H9 (cell line): ENCODE measurements around the gene GAR1. TPM values are rescaled to one million over a fixed set of nuclear protein-coding genes. Genes with fewer than 3 reads are reported as not detected.

ENCODE experiments used
- DNase-seq: peaks from one replicate; pipeline ENCODE4 v3.0.0-alpha.2; 2017
- H2AFZ ChIP-seq: one replicate; pipeline ENCODE4 v1.6.1; 2013; ENCODE audit warnings: mild to moderate bottlenecking, low read length, control low read depth, moderate library complexity
- H2AK5ac ChIP-seq: 2 replicates; pipeline ENCODE4 v1.6.1; 2013; ENCODE audit warnings: low read length, control low read depth, mixed read lengths; ENCODE audit not compliant: insufficient read length
- H2BK120ac ChIP-seq: one replicate; pipeline ENCODE4 v1.6.1; 2013; ENCODE audit warnings: low read depth, mild to moderate bottlenecking, low read length, control low read depth, inconsistent platforms; ENCODE audit not compliant: poor library complexity, severe bottlenecking
- H2BK12ac ChIP-seq: 2 replicates; pipeline ENCODE4 v1.6.1; 2013; ENCODE audit warnings: low read length, control low read depth, mixed read lengths, low read depth; ENCODE audit not compliant: insufficient read length
- H2BK15ac ChIP-seq: 2 replicates; pipeline ENCODE4 v1.6.1; 2013; ENCODE audit warnings: low read depth, low read length, control low read depth
- H2BK20ac ChIP-seq: one replicate; pipeline ENCODE4 v1.6.1; 2013; ENCODE audit warnings: low read depth, mild to moderate bottlenecking, low read length, control low read depth, inconsistent platforms; ENCODE audit not compliant: poor library complexity, severe bottlenecking
- H2BK5ac ChIP-seq: 2 replicates; pipeline ENCODE4 v1.6.1; 2013; ENCODE audit warnings: low read length, control low read depth, mixed read lengths; ENCODE audit not compliant: insufficient read length
- H3K14ac ChIP-seq: 2 replicates; pipeline ENCODE4 v1.6.1; 2013; ENCODE audit warnings: low read length, control low read depth; ENCODE audit not compliant: insufficient read depth
- H3K18ac ChIP-seq: 2 replicates; pipeline ENCODE4 v1.6.1; 2013; ENCODE audit warnings: low read depth, mild to moderate bottlenecking, mixed read lengths, low read length, control low read depth; ENCODE audit not compliant: insufficient read length
- H3K23ac ChIP-seq: 2 replicates; pipeline ENCODE4 v1.6.1; 2013; ENCODE audit warnings: low read length, control low read depth, mixed read lengths, low read depth; ENCODE audit not compliant: insufficient read length
- H3K23me2 ChIP-seq: 2 replicates; pipeline ENCODE4 v1.6.1; 2013; ENCODE audit warnings: low read depth, mild to moderate bottlenecking, mixed read lengths, low read length, control low read depth; ENCODE audit not compliant: insufficient read length, poor library complexity, severe bottlenecking
- H3K27ac ChIP-seq: 2 replicates; pipeline ENCODE4 v1.5.1; 2013; ENCODE audit warnings: low read length, control low read depth, mixed read lengths, low read depth; ENCODE audit not compliant: insufficient read length
- H3K27me3 ChIP-seq: 2 replicates; pipeline ENCODE4 v1.6.1; 2013; ENCODE audit warnings: low read length, control low read depth, inconsistent platforms; ENCODE audit not compliant: insufficient read depth
- H3K4ac ChIP-seq: 2 replicates; pipeline ENCODE4 v1.6.1; 2013; ENCODE audit warnings: low read depth, mild to moderate bottlenecking, control low read depth, inconsistent platforms, low read length, moderate library complexity
- H3K4me1 ChIP-seq: 2 replicates; pipeline ENCODE4 v1.6.1; 2013; ENCODE audit warnings: low read length, control low read depth, inconsistent platforms; ENCODE audit not compliant: insufficient read depth
- H3K4me2 ChIP-seq: 2 replicates; pipeline ENCODE4 v1.6.1; 2013; ENCODE audit warnings: low read length, control low read depth, mixed read lengths; ENCODE audit not compliant: insufficient read length, insufficient read depth
- H3K56ac ChIP-seq: 2 replicates; pipeline ENCODE4 v1.6.1; 2013; ENCODE audit warnings: low read depth, mild to moderate bottlenecking, mixed read lengths, low read length, control low read depth; ENCODE audit not compliant: insufficient read length
- H3K79me1 ChIP-seq: 2 replicates; pipeline ENCODE4 v1.6.1; 2013; ENCODE audit warnings: low read depth, mild to moderate bottlenecking, moderate library complexity, low read length, control low read depth, inconsistent platforms; ENCODE audit not compliant: insufficient read depth, poor library complexity, severe bottlenecking
- H3K79me2 ChIP-seq: 2 replicates; pipeline ENCODE4 v1.6.1; 2013; ENCODE audit warnings: low read length, control low read depth, inconsistent platforms; ENCODE audit not compliant: insufficient read depth
- H3K9ac ChIP-seq: 2 replicates; pipeline ENCODE4 v1.6.1; 2013; ENCODE audit warnings: low read length, control low read depth, mixed read lengths; ENCODE audit not compliant: insufficient read length; ENCODE audit errors: extremely low read depth
- H3K9me3 ChIP-seq: one replicate; pipeline ENCODE4 v1.6.1; 2013; ENCODE audit warnings: low read depth, low read length, inconsistent platforms; ENCODE audit not compliant: control insufficient read depth
- H3T11ph ChIP-seq: one replicate; pipeline ENCODE4 v1.6.1; 2013; ENCODE audit warnings: mild to moderate bottlenecking, low read length, control low read depth, inconsistent platforms
- H4K20me1 ChIP-seq: one replicate; pipeline ENCODE4 v1.6.1; 2013; ENCODE audit not compliant: control insufficient read depth, insufficient read length, insufficient read depth
- H4K5ac ChIP-seq: 2 replicates; pipeline ENCODE4 v1.6.1; 2013; ENCODE audit warnings: low read depth, mild to moderate bottlenecking, mixed read lengths, low read length, control low read depth; ENCODE audit not compliant: insufficient read length
- H4K8ac ChIP-seq: replicated peaks from 2 replicates; pipeline ENCODE4 v1.6.1; 2013; ENCODE audit warnings: low read length, control low read depth, mixed read lengths, low read depth; ENCODE audit not compliant: insufficient read length
- H4K91ac ChIP-seq: 2 replicates; pipeline ENCODE4 v1.6.1; 2013; ENCODE audit warnings: low read depth, mild to moderate bottlenecking, moderate library complexity, mixed read lengths, low read length, control low read depth; ENCODE audit not compliant: insufficient read length
- H3K27ac Mint-ChIP-seq, 3 experiments: 2 replicates in 2 of 3; 3 replicates in 1 of 3; pipeline ENCODE4 v1.8.0; 2020 to 2021; ENCODE audit warnings: mixed read lengths in 3 of 3, mild to moderate bottlenecking in 1 of 3, moderate library complexity in 1 of 3
- H3K27me3 Mint-ChIP-seq: 2 replicates; pipeline ENCODE4 v1.8.0; 2021; ENCODE audit warnings: low read depth, mild to moderate bottlenecking, moderate library complexity, mixed read lengths
- H3K36me3 Mint-ChIP-seq, 3 experiments: 2 replicates in 2 of 3; 3 replicates in 1 of 3; pipeline ENCODE4 v1.8.0; 2020 to 2021; ENCODE audit warnings: low read depth in 3 of 3, mixed read lengths in 3 of 3; ENCODE audit not compliant: insufficient read depth in 1 of 3
- H3K4me1 Mint-ChIP-seq, 2 experiments: 2 replicates each; pipeline ENCODE4 v1.8.0; 2020; ENCODE audit warnings: mixed read lengths in 2 of 2
- H3K4me3 Mint-ChIP-seq, 2 experiments: 2 replicates in 1 of 2; 3 replicates in 1 of 2; pipeline ENCODE4 v1.8.0; 2020 to 2021; ENCODE audit warnings: mild to moderate bottlenecking in 2 of 2, mixed read lengths in 2 of 2, moderate library complexity in 1 of 2
- H3K9me3 Mint-ChIP-seq, 2 experiments: 2 replicates in 1 of 2; 3 replicates in 1 of 2; pipeline ENCODE4 v1.8.0; 2020; ENCODE audit warnings: mild to moderate bottlenecking in 2 of 2, mixed read lengths in 2 of 2, moderate library complexity in 1 of 2
- WGBS: extraction: QIAGEN DNeasy Blood & Tissue Kit; methylation state at CpG from one replicate; pipeline ENCODE4 v1.1.7; 2013; ENCODE audit warnings: missing lambda C conversion rate, low lambda C conversion rate, mixed read lengths; ENCODE audit not compliant: insufficient read length; ENCODE audit errors: extremely low coverage; 5-methylcytosine and 5-hydroxymethylcytosine counted together
- total RNA-seq: library from RNA; stranded (reverse); gene quantifications from 2 replicates; pipeline ENCODE4 v1.2.1, GENCODE V29; 2021
- TF ChIP-seq, protein P1 (sequence below): fragments of 200-600 bp; sonication (generic); conservative IDR thresholded peaks from 3 replicates; pipeline ENCODE4 v1.8.0; 2021; ENCODE audit warnings: antibody characterized with exemption, mild to moderate bottlenecking

The GAR1 gene
- total RNA-seq, 1 experiment from 2014 or later: 45.3 TPM

DNA sequence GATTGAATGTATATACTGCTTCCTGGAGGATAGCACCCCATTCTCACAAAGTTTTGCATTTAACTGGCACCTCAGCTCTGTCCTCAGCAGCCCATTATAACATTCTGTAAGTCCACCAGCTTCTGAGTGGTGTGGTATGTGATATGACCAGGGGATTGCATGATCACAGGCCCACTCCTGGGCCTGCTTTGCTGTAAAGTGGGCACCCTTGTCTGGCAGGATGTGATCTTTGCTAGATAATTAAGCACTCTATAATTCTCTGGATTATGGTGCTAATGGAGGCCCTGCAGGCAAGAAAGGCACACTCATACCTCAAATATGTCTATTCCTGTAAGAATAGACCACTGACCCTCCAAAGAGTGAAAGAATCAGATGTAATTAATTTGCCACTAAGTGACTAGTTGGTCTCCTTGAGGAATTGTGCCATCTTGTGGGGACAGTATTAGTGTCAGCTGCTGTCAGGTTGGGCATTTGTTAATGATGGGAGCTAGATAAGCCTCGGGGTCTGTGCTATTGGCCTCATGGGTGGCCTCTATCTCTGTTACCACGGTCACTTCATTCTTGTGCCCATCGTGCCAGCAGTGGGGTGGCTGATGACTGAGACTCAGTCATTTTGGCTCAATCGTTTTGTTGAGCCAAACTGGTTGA is 11.5 kb upstream of the GAR1 start:
- Histone ChIP-seq H2BK5ac (no peak overlapping the region), H2BK15ac (no peak overlapping the region), H3K23ac (no peak overlapping the region), H3K4me1 (no peaks in the 10 kb centered on the region), H4K20me1 (no peaks in the 10 kb centered on the region), H3K9me3 (no peaks in the 10 kb centered on the region), H2BK20ac (no peak overlapping the region), H3K56ac (no peak overlapping the region), H3K4me2 (no peak overlapping the region), H3K18ac (no peak overlapping the region), H2BK120ac (no peak overlapping the region), H3K27ac (no peak overlapping the region), H3K4ac (no peak overlapping the region), H3K14ac (no peak overlapping the region), H4K5ac (no peak overlapping the region), H3K23me2 (no peaks in the 10 kb centered on the region), H2AK5ac (no peak overlapping the region), H4K8ac (no peak overlapping the region), H3K27me3 (no peaks in the 10 kb centered on the region), H3K79me1 (no peaks in the 10 kb centered on the region), H3T11ph (no peak overlapping the region), H3K9ac (no peak overlapping the region), H2BK12ac (no peak overlapping the region), H4K91ac (no peak overlapping the region), H3K79me2 (no peaks in the 10 kb centered on the region), H2AFZ (no peak overlapping the region)
- Mint-ChIP-seq H3K27me3 (no peaks in the 10 kb centered on the region), H3K9me3 (no peaks in the 10 kb centered on the region), H3K36me3 (no peaks in the 10 kb centered on the region), H3K4me1 (no peaks in the 10 kb centered on the region), H3K27ac (no peak overlapping the region), H3K4me3 (no peak overlapping the region)
- peak; percentile 50 for DNase-seq
- no CpG with 5 or more reads among the region's 4 CpGs for WGBS
- TF ChIP-seq, protein P1, sequence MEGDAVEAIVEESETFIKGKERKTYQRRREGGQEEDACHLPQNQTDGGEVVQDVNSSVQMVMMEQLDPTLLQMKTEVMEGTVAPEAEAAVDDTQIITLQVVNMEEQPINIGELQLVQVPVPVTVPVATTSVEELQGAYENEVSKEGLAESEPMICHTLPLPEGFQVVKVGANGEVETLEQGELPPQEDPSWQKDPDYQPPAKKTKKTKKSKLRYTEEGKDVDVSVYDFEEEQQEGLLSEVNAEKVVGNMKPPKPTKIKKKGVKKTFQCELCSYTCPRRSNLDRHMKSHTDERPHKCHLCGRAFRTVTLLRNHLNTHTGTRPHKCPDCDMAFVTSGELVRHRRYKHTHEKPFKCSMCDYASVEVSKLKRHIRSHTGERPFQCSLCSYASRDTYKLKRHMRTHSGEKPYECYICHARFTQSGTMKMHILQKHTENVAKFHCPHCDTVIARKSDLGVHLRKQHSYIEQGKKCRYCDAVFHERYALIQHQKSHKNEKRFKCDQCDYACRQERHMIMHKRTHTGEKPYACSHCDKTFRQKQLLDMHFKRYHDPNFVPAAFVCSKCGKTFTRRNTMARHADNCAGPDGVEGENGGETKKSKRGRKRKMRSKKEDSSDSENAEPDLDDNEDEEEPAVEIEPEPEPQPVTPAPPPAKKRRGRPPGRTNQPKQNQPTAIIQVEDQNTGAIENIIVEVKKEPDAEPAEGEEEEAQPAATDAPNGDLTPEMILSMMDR: peak; percentile 67
